ENCODE measurements around the gene MXI1. TPM values are rescaled to one million over a fixed set of nuclear protein-coding genes. Genes with fewer than 3 reads are reported as not detected.

MXI1 gene
- total and polyA plus RNA-seq, 2 experiments from 2014 or later = 5.1 to 8.5 TPM

DNA sequence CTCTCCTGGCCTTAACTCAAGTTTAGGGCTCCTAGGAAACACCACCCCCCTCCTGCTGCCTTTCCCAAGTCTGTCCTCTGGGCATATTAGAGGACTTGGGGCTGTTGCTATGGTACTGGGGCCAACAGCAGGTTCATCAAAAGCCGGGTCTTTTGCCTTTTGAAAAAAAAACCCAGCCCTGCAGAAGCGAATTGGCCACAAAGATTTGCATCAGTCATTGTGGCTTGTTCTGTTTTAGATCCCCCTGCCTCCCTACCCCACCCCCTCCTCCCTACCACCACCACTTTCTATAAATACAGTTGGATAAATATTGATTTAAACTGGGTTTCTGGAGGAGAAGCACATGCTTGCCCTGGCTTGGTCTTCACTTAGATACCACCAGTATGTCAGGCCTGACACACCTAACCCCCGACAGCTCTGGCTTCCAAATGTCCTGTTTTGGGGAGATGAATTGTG is 7.0 kb downstream of the MXI1 start (continued):
- TF ChIP-seq, protein P1, sequence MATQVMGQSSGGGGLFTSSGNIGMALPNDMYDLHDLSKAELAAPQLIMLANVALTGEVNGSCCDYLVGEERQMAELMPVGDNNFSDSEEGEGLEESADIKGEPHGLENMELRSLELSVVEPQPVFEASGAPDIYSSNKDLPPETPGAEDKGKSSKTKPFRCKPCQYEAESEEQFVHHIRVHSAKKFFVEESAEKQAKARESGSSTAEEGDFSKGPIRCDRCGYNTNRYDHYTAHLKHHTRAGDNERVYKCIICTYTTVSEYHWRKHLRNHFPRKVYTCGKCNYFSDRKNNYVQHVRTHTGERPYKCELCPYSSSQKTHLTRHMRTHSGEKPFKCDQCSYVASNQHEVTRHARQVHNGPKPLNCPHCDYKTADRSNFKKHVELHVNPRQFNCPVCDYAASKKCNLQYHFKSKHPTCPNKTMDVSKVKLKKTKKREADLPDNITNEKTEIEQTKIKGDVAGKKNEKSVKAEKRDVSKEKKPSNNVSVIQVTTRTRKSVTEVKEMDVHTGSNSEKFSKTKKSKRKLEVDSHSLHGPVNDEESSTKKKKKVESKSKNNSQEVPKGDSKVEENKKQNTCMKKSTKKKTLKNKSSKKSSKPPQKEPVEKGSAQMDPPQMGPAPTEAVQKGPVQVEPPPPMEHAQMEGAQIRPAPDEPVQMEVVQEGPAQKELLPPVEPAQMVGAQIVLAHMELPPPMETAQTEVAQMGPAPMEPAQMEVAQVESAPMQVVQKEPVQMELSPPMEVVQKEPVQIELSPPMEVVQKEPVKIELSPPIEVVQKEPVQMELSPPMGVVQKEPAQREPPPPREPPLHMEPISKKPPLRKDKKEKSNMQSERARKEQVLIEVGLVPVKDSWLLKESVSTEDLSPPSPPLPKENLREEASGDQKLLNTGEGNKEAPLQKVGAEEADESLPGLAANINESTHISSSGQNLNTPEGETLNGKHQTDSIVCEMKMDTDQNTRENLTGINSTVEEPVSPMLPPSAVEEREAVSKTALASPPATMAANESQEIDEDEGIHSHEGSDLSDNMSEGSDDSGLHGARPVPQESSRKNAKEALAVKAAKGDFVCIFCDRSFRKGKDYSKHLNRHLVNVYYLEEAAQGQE (IDR thresholded peaks at IDR 0.05; ENCODE audit: unreplicated experiment) = no peak

DNA sequence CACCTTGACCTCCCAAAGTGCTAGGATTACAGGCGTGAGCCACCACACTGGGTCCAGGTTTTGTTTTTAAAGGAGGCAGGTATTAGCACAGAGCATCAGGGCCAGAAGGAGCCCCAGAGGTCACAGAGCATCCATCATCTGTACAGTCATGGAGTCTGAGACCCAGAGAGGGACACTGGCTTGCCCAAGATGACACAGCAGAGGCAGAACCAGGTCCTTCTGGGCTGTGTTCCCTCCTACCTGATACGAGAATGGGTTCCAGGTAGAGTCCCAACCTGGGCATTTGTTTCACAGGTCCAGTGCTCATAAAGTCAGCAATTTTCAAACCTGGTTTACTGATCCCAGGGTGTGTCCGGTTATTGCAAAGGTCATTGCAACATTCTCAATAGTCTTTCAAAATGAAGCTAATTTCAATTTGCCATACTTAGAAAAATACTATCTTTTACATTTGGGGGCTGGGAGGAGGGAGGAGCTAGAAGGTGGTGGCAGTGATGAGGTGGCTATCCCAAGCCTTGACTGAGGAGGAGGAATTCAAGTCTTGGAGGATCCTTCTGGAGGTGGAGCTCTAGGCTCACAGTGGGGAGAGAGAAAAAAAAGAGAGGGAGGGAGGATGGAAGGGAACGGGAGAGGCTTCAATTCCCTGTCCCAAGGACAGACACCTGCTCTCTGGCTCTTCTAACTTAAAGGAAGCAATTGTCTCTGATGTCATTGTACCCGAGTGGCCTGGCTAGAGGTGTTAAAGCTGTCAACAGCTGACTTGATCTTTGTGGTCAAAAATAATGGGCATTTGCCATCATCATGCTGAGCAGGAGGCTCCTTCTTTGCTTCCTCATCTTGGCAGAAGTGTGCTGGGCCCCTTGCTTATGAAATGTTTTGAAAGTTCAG is 8.1 kb downstream of the MXI1 start:
- Histone ChIP-seq H3K9me2 (ENCODE audit: insufficient read depth) (no peaks in the 10 kb centered on the region), H3K4me2 (no peak overlapping the region), H3K79me2 (replicated peaks; ENCODE audit: insufficient read depth) (no peaks in the 10 kb centered on the region), H3F3A (replicated peaks; ENCODE audit: low read depth) (0 out of 2 replicates have a peak, but pooled peaks cover under 1% of the 10 kb centered on the region), H3K36me3 (ENCODE audit: insufficient read depth) (no peaks in the 10 kb centered on the region), H4K20me1 (replicated peaks; ENCODE audit: insufficient read depth) (0 out of 2 replicates have a peak, but pooled peaks cover 3% of the 10 kb centered on the region), H3K4me3 (no peak overlapping the region), H3K27me3 (ENCODE audit: insufficient read depth) (peaks cover 51% of the 10 kb centered on the region), H3K27ac (ENCODE audit: low read depth) (no peak overlapping the region), H3K4me1 (ENCODE audit: insufficient read depth) (peaks cover 4% of the 10 kb centered on the region; the same call in 1 of the 2 replicates), H2AFZ (no peak overlapping the region)
- Mint-ChIP-seq H3K4me3 (no peak overlapping the region), H3K36me3 (ENCODE audit: low read depth) (no peaks in the 10 kb centered on the region; the same call in 2 of the 3 replicates), H3K27ac (no peak overlapping the region), H3K9me3 (no peaks in the 10 kb centered on the region), H3K4me1 (peaks cover 22% of the 10 kb centered on the region), H3K27me3 (ENCODE audit: insufficient read depth, low read depth, poor library complexity) (peaks cover 34% of the 10 kb centered on the region)
- DNase-seq (ENCODE audit: low spot score) (no peak), ATAC-seq (peak; percentile 6; the same call in 2 of the 3 replicates)
- TF ChIP-seq, protein P2, sequence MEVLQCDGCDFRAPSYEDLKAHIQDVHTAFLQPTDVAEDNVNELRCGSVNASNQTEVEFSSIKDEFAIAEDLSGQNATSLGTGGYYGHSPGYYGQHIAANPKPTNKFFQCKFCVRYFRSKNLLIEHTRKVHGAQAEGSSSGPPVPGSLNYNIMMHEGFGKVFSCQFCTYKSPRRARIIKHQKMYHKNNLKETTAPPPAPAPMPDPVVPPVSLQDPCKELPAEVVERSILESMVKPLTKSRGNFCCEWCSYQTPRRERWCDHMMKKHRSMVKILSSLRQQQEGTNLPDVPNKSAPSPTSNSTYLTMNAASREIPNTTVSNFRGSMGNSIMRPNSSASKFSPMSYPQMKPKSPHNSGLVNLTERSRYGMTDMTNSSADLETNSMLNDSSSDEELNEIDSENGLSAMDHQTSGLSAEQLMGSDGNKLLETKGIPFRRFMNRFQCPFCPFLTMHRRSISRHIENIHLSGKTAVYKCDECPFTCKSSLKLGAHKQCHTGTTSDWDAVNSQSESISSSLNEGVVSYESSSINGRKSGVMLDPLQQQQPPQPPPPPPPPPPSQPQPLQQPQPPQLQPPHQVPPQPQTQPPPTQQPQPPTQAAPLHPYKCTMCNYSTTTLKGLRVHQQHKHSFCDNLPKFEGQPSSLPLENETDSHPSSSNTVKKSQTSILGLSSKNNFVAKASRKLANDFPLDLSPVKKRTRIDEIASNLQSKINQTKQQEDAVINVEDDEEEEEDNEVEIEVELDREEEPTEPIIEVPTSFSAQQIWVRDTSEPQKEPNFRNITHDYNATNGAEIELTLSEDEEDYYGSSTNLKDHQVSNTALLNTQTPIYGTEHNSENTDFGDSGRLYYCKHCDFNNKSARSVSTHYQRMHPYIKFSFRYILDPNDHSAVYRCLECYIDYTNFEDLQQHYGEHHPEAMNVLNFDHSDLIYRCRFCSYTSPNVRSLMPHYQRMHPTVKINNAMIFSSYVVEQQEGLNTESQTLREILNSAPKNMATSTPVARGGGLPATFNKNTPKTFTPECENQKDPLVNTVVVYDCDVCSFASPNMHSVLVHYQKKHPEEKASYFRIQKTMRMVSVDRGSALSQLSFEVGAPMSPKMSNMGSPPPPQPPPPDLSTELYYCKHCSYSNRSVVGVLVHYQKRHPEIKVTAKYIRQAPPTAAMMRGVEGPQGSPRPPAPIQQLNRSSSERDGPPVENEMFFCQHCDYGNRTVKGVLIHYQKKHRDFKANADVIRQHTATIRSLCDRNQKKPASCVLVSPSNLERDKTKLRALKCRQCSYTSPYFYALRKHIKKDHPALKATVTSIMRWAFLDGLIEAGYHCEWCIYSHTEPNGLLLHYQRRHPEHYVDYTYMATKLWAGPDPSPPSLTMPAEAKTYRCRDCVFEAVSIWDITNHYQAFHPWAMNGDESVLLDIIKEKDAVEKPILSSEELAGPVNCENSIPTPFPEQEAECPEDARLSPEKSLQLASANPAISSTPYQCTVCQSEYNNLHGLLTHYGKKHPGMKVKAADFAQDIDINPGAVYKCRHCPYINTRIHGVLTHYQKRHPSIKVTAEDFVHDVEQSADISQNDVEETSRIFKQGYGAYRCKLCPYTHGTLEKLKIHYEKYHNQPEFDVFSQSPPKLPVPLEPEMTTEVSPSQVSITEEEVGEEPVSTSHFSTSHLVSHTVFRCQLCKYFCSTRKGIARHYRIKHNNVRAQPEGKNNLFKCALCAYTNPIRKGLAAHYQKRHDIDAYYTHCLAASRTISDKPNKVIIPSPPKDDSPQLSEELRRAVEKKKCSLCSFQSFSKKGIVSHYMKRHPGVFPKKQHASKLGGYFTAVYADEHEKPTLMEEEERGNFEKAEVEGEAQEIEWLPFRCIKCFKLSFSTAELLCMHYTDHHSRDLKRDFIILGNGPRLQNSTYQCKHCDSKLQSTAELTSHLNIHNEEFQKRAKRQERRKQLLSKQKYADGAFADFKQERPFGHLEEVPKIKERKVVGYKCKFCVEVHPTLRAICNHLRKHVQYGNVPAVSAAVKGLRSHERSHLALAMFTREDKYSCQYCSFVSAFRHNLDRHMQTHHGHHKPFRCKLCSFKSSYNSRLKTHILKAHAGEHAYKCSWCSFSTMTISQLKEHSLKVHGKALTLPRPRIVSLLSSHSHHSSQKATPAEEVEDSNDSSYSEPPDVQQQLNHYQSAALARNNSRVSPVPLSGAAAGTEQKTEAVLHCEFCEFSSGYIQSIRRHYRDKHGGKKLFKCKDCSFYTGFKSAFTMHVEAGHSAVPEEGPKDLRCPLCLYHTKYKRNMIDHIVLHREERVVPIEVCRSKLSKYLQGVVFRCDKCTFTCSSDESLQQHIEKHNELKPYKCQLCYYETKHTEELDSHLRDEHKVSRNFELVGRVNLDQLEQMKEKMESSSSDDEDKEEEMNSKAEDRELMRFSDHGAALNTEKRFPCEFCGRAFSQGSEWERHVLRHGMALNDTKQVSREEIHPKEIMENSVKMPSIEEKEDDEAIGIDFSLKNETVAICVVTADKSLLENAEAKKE (CRISPR knock-in tag; IDR thresholded peaks at IDR 0.05) = no peak
- TF ChIP-seq EZH2 (IDR thresholded peaks at IDR 0.05; ENCODE audit: low read depth, unreplicated experiment) = no peak
- TF ChIP-seq STAT1 (IDR thresholded peaks at IDR 0.05; ENCODE audit: unreplicated experiment) = no peak
- no peak for TF ChIP-seq CREB1 (CRISPR knock-in tag; IDR thresholded peaks at IDR 0.05; ENCODE audit: low read depth)
- TF ChIP-seq, protein P3, sequence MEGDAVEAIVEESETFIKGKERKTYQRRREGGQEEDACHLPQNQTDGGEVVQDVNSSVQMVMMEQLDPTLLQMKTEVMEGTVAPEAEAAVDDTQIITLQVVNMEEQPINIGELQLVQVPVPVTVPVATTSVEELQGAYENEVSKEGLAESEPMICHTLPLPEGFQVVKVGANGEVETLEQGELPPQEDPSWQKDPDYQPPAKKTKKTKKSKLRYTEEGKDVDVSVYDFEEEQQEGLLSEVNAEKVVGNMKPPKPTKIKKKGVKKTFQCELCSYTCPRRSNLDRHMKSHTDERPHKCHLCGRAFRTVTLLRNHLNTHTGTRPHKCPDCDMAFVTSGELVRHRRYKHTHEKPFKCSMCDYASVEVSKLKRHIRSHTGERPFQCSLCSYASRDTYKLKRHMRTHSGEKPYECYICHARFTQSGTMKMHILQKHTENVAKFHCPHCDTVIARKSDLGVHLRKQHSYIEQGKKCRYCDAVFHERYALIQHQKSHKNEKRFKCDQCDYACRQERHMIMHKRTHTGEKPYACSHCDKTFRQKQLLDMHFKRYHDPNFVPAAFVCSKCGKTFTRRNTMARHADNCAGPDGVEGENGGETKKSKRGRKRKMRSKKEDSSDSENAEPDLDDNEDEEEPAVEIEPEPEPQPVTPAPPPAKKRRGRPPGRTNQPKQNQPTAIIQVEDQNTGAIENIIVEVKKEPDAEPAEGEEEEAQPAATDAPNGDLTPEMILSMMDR (conservative IDR thresholded peaks at IDR 0.05; ENCODE audit: low read depth in 2 of 2) = peak in 1 of 2 experiments; percentile 13; a peak in 1 of 4 replicates
- TF ChIP-seq, protein P1 (IDR thresholded peaks at IDR 0.05; ENCODE audit: unreplicated experiment) = no peak

Measured in GM23338 (cell line).